GM19240 (cell line): ENCODE data around the gene RIF1.
"Not testable (repeated sequence)": the region's sequence is repeated elsewhere in the genome, so short reads cannot be mapped to it uniquely, and the experiment has no call there.

Source experiments
- DNase-seq: peaks from one replicate; pipeline ENCODE4 v3.0.0; 2011; ENCODE audit warnings: low spot score; ENCODE audit not compliant: insufficient read length

RIF1 gene

DNA sequence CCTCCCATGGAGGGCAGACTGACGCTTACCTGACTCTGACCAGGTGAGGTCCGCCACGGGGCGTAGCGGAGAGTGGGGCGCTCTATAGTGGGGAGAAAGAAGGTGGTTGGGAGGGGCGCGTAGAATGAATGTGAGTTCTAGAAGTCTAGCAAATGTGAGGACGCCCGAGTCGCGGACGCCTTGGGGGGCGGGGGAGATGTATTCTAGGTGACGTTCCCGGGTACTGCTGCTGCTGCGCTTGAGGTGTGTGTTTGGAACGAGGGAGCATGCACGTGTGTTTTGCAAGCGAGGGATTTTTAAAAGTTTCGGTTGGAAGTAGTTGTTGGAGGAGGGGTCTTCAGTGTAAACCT lies 758 bp downstream of the RIF1 start:
- DNase-seq: peak; percentile 28

DNA sequence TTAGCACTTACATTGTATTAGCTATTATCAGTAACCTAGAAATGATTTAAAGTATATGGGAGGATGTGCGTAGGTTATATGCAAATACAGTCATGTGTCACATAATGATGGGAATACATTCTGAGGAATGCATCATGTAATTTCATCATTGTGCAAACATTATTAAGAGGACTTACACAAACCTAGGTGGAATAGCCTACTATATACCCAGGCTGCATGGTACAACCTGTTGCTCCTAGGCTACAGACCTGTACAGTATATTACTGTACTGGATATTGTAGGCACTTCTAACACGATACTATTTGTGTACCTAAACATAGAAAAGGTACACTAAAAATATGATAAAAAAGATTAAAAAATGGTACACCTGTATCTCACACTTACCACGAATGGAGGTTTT lies 7.9 kb downstream of the RIF1 start:
- no peak for DNase-seq

DNA sequence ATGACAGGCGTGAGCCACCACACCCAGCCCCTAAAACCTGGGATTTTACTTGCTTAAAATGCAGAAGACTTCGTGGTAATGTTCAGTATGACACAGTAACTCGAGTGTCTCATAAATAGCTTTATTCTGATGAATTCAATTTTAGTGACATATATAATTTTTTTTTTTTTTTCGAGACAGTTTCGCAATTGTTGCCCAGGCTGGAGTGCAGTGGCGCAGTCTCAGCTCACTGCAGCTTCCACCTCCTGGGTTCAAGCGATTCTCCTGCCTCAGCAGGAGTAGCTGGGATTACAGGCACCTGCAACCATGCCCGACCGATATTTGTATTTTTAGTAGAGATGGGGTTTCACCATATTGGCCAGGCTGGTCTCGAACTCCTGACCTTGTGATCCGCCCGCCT lies 12.0 kb downstream of the RIF1 start:
- DNase-seq: not testable (repeated sequence)

DNA sequence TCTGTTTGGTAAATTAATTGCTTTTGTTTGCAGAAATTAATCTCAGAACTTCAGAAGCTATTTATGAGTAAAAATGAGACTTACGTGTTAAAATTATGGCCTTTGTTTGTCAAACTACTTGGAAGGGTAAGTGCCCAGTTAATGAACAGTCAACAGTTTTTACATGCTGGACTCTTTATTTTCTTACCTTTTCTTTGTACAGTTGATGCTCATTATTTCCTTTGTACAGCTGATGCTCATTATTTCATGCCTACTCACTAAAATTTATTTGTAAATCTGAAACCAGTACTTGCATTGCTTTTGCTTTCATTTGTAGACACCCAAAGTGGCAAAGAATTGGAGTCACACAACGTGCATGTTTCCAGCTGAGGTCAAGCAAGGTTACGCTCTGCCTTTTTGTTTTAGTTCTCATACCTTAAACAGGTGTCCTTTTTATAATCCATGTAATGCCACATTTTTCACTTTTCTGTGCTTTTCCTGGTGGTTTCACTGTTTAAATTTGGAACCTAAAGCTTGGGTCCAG lies 13.3 kb downstream of the RIF1 start:
- peak; percentile 8 for DNase-seq

DNA sequence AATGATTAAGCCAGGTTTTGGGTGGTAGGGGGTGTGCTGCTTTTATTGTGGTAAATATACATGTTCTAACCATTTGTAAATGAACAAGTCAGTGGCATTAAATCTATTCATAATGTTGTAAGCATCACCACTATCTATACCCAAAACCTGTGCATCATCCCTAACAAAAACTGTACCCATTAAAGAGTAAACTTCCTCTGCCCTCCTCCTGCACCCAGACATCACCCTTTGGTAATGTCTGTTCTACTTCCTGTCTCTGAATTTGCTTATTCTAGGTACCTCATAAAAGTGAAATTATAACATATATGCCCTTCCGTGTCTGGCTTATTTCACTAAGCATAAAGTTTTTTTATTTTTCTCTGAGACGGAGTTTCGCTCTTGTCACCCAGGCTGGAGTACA lies 14.1 kb downstream of the RIF1 start:
- DNase-seq: no peak

DNA sequence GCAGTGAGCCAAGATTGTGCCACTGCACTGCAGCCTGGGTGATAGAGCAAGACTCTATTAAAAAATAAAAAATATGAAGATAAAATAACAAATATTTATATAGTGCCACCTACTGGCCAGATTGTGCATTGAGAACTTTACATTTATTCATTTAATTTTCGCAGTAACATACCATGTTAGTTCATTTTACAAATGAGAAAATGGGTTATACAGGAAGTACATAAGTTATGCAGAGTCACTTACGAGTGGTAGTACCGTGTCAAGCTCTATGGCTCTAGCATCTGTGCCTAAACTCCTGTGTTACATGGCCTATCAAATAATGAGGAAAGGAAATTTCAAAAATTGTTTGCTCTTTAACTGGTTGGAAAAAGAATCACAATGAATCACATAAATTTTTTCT lies 27.9 kb downstream of the RIF1 start:
- no peak for DNase-seq

DNA sequence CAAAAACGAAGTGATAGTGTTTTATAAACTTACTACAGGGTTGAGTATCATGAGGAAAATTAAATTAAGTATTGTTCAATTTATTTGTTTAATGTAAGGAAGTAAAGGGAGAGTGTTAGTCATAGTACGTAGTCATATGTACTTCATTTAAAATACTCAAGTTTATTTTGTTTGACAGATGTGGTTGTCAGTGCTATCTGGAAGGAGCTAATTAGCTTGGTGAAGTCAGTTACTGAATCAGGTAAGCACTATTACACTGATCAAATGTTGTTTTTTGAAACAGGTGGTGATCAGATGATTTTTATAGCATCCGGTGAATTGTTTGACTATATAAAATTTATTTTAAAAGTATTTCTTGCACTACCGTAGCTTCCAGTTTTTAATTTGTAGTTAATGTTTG lies 28.8 kb downstream of the RIF1 start:
- DNase-seq: no peak

DNA sequence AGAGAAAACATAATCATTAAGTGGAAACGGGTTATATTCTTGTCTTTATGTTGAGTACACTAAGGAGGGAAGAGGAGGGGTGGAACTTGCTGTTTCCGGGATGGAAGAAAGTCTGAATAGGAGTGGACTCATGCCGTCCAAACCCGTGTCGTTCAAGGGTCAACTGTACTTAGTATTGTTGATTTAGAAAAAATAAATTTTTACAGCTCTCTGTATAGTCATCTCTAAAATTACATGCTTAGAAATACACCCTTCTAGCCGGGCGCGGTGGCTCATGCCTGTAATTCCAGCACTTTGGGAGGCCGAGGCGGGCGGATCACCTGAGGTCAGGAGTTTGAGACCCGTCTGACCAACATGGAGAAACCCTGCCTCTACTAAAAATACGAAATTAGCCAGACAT lies 29.4 kb downstream of the RIF1 start:
- no peak for DNase-seq

DNA sequence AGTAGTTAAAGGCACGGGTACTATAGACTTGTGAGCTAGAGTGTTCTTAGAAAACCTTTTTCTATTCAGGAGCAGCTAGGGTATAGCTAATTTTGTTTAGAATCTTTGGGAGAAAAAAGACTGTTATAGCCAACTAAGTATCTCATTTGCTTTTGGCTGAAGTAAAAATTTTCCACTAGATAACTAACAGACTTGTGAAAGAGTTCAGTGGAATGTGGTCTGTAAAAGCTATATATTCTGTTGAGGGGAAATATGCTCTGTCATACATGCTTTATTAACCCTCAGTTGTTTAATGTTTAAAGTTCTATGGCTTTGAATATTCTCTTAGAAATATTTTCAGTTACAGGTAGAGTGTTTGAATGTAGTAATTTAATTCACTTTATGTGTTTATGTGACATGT lies 49.7 kb downstream of the RIF1 start:
- DNase-seq: no peak

DNA sequence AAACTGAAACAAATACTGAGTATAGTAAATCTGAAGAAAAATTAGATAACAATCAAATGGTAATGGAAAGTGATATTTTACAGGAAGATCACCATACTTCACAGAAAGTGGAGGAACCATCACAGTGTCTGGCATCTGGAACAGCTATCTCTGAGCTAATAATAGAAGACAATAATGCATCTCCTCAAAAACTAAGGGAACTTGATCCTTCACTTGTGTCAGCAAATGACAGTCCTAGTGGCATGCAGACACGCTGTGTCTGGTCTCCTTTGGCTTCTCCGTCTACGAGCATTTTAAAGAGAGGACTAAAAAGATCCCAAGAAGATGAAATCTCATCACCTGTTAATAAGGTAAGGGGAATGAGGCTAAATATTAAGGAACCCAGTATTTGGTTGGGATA lies 56.1 kb downstream of the RIF1 start:
- no peak for DNase-seq

DNA sequence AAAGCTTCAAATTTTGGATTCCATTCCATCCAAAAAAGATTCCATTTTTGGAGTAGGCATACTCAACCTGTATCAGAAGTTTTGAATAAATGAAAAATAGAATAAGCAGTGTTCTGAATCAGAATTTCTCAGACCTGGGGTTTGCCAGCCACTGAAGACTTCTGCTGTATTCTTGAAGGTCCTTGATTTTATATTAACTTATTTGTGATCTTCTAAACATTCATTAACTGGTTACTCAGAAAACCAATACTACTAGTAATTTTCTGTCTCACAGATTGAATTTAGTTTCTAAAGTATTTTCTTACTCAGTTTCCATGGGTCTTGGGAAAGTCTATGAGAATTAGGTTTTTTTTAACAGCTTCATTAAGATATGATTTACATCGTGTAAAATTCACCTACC lies 60.9 kb downstream of the RIF1 start:
- DNase-seq: no peak

DNA sequence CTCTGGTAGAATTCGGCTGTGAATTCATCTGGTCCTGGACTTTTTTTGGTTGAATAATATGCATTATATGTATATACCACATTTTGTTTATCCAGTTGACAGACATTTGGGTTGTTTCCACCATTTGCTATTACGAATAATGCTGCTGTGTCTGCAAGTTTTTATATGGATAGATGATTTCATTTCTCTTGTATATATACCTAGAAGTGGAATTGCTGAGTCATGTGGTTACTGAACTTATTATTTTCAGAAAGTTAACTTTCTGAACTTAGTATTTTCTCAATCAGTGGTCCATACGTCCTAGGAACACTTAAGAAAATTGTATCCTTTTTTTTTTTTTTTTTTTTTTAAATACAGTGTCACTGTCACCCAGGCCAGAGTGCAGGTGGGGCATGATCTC lies 63.3 kb downstream of the RIF1 start:
- no peak for DNase-seq

DNA sequence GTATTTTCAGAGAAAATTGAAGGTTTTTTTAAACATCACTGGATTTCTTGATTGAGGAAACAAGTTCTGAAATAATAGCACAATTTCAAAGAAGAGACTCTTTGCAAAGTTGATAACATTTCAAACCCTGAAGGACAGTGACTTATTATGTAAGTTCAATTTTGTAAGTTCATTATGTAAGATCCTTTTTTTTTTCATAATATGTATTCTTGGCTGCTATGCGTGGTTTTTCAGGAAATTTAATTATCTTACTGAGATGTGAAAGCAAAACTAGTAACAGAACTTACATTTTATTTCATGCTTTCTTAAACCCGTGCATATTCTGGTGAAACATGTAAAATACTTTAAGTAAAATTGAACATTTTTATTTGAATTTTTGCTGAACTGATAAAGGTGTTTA lies 65.4 kb downstream of the RIF1 start:
- DNase-seq: no peak

DNA sequence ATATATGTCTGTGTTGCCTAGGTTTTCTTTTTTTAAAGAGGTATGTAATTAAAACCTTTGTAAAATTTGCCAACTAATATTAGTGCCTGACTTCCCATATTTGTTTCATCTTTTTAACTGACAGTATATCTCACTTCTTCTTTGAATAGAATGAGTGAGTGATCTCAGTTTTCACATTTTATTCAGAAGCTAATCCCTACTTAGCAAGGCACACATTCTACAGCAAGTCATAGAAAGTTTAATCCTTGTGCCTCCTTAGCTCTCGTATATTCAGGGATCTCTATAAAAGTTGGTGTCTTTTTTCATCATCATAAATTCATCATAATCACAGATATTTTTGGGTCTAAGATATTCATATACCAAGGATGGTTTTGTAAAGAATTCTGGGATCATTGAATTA lies 66.6 kb downstream of the RIF1 start:
- no peak for DNase-seq

DNA sequence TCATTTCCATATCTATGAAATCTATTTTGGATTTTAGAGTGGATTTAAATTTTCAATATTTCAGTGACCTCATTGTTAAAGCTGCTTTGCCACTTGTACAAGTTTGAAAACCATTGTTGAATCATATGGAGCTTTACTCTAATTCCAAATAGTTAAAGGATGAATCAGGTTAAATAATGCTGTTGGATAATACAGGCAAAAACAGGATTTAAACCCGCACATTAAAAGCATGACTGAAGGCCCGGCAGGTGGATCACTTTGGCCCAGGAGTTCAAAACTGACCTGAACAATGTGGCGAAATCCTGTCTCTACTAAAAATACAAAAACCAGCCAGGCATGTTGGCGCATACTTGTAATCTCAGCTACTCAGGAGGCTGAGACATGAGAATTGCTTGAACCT lies 68.3 kb downstream of the RIF1 start:
- no peak for DNase-seq

DNA sequence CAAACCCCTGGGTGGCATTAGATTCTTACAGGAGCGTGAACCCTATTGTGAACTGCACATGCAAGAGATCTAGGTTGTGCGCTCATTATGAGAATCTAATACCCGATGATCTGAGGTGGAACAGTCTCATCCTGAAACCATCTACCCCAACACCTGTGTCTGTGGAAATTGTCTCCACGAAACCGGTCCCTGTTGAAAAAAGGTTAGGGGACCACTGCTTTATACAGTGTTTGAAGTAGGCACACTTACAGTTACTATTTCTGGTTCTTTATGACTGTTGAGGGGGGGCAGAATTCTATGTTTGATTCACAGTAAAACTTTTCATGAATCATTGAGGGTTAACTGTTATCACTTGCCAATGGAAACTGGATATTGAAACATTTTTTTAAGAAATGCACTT lies 72.0 kb downstream of the RIF1 start:
- no peak for DNase-seq

DNA sequence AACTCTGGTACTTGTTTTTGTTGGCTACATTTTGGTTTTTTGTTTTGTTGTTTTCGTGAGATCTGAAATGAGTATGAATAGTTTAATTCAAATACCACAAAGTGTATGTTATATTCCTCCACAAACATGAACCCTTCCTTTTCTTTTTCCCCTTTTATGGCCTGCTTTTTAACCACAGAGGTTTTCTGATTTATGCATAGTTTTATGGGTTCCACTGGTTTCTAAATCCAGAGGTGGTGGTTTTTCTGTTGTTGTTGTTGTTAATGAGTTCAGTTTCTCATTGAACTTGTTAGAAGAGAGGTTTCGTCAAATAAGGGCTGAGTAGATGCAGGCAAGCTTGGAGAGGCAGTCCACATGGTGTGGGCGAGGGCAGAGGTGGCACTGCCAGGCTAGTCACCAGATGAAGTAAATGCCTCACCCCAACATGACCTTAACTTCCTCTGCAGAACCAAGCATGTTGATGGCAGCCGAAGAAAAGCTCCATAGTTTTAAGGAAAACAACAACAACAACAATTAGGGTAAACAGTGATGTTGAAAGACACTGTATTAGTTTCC lies 72.5 kb downstream of the RIF1 start:
- no peak for DNase-seq

DNA sequence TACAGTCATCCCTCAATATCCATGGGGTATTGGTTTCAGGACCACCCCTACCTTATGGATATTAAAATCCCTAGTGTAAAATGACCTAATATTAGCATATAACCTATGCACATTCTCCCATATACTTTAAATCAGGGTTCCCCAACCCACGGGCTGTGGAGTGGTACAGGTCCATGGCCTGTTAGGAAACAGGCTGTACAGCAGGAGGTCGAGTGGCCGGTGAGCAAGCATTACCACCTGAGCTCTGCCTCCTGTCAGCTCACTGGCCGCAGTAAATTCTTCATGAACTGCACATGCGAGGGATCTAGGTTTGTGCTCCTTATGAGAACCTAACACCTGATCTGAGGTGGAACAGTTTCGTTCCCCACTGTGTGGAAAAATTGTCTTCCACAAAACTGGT lies 73.8 kb downstream of the RIF1 start:
- no peak for DNase-seq

DNA sequence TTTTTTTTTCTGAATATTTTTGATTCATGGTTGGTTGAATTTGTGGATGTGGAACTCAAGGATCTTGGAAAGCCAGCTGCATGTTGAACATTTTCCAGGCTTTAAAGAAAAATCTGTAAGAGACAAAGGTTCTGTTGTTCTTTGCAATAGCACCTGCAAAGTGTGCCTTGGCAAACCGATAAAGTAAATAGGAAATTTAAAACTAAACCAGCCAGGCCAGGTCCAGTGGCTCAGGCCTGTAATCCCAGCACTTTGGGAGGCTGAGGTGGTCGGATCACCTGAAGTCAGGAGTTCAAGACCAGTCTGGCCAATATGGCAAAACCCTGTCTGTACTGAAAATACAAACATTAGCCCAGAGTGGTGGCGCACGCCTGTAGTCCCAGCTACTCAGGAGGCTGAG lies 74.4 kb downstream of the RIF1 start:
- DNase-seq: no peak

DNA sequence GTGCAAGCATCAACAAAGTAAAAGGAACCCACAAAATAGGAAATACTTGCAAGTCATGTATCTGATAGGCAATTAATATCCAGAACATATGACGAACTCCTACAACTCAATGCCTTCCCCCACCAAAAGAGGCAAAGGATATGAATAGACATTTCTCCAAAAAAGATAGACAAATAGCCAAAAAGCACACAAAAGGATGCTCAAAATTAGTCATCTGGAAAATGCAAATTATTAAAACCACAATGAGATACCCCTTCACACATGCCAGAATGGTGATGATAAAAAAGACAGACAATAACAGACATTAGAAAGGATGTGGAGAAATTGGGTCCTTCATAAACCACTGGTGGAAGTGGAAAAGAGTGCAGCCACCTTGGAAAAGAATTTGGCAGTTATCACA lies 76.4 kb downstream of the RIF1 start:
- no peak for DNase-seq

DNA sequence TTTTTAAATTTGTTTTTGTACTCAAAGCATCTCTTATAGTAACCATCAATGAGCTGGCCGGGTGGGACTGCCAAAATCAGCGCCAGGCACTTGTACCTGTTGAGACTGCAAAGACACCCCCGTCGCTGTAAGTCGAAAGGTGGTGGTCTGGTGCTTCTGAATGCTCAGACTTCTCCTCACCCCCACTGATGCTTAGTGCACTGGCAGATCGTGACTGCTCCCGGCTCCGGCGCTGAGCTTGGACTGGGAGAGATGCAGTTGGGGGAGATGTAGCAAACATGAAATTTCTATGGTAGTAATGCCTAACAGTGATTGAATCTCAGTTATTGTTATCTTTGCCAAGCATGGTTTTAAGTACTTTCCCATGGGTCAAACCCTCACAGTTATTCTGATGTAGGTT lies 80.6 kb downstream of the RIF1 start:
- DNase-seq: no peak

DNA sequence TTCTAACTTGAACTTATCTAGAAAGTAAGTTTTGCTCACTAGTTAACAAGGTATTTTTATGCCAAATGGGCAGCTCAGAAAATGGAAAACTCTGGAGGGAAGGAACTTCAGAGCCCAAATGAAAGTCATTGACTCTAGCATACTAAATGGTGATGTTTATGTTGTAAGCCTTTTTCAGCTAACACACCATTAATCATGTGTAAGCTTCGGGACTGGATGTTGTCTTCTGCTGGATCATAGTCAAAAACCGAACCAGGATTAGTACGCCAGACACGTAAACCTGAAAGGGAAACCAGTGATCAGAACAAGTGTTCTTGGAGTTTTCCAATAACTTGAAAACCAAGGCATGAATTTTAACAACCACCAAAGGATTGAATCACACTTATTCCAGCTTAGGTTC lies 81.8 kb downstream of the RIF1 start:
- no peak for DNase-seq

DNA sequence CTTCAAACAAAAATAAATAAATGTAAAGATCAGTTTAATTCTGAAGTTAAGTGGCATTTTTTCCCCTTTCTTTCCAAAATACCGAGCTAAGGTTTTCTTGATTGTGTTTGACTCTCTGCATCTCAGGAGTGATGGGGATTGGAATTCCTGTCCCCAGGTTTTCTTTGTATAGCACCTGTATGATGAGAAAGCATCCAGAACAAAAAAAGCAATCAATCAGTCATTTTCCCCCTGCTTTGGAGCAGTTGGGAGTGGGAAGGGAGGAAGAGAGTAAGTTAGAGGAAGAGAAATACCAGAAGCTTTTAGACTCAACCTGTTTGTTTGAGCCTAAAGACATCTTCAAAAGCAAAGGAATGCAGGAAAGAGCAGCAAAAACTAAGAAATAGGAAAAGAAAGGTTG lies 88.5 kb downstream of the RIF1 start:
- DNase-seq: no peak

DNA sequence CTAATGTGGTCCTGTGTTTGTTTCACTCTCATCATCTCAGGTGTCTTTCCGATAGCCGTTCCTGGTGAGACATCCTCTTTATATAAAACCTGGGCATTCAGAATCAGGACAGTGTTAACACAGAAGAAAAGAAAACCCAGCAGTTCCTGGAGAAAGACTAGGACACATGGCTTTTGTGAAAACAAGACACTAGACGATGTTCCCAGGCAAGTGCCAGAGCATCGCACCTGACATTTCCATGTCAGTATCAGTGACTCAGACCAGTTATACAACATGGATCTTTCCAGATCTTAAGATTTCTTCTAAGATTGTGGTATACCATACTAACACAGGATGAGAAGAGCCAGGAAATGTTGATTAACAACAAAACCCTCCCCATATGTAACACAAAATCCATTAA lies 96.5 kb downstream of the RIF1 start:
- no peak for DNase-seq
